ENCODE data around the gene UNC45A.
"Not testable (repeated sequence)": the region's sequence is repeated elsewhere in the genome, so short reads cannot be mapped to it uniquely, and the experiment has no call there.

UNC45A gene

DNA sequence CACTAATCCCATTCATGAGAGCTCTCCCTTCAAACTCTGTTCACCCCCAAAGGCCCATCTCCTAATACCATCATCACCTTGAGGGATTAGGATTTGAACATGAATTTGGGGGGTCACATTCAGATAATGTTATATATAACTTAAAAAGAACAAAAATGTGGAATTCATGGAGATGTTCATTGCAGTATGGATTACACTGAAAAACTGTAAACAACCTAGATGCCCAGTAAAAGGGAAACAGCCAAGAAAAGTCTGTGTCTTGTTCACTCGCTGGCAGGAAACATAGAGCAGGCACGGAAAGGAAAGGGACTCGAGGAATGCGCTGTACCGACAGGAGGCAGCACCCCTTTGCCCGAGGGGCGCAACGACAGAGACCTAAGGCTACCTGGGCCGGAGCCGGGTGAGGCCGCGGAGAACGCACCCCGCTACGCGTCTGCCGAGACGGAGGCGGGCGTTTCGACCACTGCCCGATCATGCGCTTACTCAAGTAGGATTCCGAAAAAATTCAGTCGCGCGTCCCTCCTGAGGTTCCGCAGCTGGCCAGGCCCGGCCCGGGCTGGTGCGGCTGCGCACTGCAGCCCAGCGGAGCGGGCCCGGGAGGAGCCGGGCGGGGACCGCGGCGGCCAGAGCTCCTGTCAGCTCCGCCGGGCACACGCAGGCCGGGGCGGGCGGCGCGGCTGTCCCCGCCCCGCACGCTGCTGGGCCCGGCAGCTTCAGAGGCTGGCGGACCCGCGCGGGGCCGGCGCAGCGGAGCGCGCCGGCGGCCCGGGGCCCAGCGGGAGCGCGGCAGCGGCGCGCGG is 32.8 kb upstream of the UNC45A start:
- in situ Hi-C loops (cut with MboI; ENCODE audit: low sequenced_read_pairs): no loop called here

DNA sequence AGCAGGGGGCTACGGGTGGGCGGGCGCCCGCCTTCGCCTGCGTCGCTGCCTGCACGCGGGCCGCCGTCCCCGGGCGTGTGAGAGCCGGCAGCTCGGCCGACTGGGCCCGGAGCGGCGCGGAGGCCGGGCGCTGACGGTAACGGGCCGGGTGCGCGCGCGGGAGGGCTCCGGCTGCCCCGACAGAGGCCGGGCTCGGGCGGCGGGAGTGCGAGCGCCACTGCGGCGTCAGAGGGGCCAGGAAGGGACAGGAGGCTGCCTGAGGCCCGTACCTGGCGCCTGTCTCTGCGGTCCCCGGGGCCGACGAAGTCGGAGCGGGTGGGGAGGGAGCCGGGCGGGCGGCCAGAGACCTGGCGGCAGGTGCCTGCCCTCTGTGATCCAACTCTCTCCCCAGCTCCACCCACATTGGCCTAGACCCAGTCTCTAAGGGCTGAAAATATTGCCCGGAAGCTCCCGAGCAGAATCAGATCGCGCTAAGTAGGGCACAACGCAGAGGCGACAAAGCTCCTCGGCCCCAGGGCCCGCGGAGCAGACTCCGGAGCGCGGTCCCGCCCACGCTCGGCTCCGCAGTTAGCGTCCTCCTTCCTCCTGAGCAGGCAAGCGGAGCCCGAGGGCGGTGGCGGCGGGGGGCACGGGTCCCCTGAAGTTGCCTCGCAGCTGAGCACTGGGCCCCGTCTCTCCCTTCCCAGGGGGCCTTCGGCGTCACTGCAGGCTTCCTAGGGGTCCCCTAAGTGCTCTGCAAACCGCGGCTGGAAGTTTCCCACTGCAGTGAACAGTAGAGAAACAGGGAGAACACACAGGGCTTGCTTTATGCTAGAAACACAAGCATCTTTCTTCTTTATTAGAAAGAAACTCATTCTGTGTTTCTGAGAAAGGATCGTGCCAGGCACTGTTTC is 32.0 kb upstream of the UNC45A start, which contains the start of gene MAN2A2:
Gene MAN2A2 (plus strand): TSS at position 463 of the 893 bp plus-strand sequence. CDS start 906 bp downstream, outside the sequence.
- in situ Hi-C loops (cut with MboI; ENCODE audit: low sequenced_read_pairs): no loop called here

- in situ Hi-C loops (cut with MboI; ENCODE audit: low sequenced_read_pairs): no loop called here
Measured at GRCh38 chr15:90903733-90904536, 31.1 kb upstream of the UNC45A start.

GRCh38 chr15:90904746-90905145 is 30.3 kb upstream of the UNC45A start:
- in situ Hi-C loops (cut with MboI; ENCODE audit: low sequenced_read_pairs): no loop called here

- in situ Hi-C loops (cut with MboI; ENCODE audit: low sequenced_read_pairs): no loop called here
Measured at GRCh38 chr15:90905306-90906180, 29.5 kb upstream of the UNC45A start.

- in situ Hi-C loops (cut with MboI; ENCODE audit: low sequenced_read_pairs): no loop called here
Measured at GRCh38 chr15:90906181-90906849, 28.8 kb upstream of the UNC45A start.

GRCh38 chr15:90907051-90907660 is 27.9 kb upstream of the UNC45A start:
- in situ Hi-C loops (cut with MboI; ENCODE audit: low sequenced_read_pairs): no loop called here

- in situ Hi-C loops (cut with MboI; ENCODE audit: low sequenced_read_pairs): no loop called here
Measured at GRCh38 chr15:90907838-90908507, 27.1 kb upstream of the UNC45A start.

- in situ Hi-C loops (cut with MboI; ENCODE audit: low sequenced_read_pairs): not testable (repeated sequence)
Measured at GRCh38 chr15:90909449-90909848, 25.6 kb upstream of the UNC45A start.

DNA sequence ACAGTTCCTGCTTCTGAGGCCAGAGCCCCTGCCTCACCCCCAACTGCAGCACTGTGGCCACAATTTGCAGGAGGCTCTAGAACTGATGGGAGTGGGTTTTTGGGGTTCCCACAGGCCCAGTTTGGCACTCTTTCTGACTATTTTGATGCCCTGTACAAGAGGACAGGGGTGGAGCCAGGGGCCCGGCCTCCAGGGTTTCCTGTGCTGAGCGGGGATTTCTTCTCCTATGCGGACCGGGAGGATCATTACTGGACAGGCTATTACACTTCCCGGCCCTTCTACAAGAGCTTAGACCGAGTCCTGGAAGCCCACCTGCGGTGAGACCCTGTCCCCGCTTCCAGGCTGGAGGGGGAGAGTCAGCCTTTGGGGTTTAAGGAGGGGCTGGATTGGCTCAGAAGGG is 25.1 kb upstream of the UNC45A start:
- in situ Hi-C loops (cut with MboI; ENCODE audit: low sequenced_read_pairs): no loop called here

GRCh38 chr15:90910441-90911301 is 24.4 kb upstream of the UNC45A start:
- in situ Hi-C loops (cut with MboI; ENCODE audit: low sequenced_read_pairs): no loop called here

DNA sequence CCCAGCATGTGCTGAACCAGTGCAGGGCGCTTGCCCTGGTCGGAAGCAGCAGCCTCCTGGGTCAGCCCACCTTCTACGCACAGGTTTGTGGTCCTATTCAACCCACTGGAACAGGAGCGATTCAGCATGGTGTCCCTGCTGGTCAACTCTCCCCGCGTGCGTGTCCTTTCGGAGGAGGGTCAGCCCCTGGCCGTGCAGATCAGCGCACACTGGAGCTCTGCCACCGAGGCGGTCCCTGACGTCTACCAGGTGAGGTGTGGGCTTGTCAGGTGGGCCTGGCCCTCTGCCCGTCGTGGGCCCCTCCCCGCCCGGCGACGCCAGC is 23.8 kb upstream of the UNC45A start:
- in situ Hi-C loops (cut with MboI; ENCODE audit: low sequenced_read_pairs): no loop called here

DNA sequence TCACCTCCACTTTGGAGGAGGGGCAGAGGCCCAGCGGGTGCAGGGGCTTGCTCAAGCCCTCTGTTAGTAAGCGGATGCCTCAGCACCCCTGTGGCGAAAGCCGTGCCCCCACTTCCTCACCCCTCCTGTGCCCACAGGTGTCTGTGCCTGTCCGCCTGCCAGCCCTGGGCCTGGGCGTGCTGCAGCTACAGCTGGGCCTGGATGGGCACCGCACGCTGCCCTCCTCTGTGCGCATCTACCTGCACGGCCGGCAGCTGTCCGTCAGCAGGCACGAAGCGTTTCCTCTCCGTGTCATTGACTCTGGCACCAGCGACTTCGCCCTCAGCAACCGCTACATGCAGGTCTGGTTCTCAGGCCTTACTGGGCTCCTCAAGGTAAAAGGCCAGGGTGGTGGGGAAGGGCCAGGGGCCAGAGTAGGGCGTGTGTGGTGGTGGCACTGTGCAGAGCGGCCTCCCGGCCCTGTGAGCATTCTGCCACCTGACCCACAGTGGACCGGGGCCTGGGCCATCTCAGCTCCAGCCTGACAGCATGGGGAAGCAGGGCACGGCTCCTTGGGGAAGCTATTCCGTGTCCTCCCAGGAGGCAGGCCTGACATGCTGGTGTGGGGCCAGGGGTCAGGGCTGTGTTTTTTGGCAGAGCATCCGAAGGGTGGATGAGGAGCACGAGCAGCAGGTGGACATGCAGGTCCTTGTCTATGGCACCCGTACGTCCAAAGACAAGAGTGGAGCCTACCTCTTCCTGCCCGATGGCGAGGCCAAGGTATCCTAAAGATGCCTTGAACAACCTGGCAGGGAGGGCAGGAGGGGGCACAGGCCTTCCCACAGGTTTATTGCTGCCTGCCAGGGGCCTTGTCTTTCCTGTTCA is 22.9 kb upstream of the UNC45A start:
- in situ Hi-C loops (cut with MboI; ENCODE audit: low sequenced_read_pairs): no loop called here

DNA sequence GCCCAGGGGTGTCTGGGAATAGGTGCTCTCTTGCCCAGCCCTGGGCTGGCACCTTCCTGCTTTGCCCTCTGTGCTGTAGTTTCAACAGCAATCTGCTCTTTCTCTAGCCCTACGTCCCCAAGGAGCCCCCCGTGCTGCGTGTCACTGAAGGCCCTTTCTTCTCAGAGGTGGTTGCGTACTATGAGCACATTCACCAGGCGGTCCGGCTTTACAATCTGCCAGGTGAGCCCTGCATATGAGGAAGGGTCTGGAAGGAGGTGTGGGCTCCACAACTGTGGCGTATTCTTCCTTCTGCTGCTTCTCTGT is 22.4 kb upstream of the UNC45A start:
- in situ Hi-C loops (cut with MboI; ENCODE audit: low sequenced_read_pairs): no loop called here

DNA sequence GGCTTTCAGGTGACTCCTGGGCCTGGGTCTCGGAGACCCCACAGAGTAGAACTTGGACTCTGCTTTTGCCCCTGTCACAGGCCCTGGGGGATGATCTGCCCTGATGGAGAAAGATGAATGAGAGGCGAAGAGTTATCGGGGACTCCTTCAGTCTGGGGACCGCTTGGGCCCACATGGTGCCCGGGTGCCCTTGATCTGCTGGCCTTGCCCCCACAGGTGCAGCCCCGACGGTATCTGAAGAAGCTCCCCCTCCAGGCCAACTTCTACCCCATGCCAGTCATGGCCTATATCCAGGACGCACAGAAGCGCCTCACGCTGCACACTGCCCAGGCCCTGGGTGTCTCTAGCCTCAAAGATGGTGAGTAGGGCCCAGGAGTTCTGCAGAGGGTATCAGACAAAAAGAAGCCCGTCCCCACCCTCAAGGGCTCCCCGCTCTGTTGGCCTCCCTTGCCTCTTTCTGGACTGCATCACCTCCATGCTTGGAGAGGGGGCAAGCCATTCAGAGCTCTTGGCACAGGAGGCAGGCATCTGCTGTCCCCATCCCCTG is 21.6 kb upstream of the UNC45A start:
- in situ Hi-C loops (cut with MboI; ENCODE audit: low sequenced_read_pairs): no loop called here

DNA sequence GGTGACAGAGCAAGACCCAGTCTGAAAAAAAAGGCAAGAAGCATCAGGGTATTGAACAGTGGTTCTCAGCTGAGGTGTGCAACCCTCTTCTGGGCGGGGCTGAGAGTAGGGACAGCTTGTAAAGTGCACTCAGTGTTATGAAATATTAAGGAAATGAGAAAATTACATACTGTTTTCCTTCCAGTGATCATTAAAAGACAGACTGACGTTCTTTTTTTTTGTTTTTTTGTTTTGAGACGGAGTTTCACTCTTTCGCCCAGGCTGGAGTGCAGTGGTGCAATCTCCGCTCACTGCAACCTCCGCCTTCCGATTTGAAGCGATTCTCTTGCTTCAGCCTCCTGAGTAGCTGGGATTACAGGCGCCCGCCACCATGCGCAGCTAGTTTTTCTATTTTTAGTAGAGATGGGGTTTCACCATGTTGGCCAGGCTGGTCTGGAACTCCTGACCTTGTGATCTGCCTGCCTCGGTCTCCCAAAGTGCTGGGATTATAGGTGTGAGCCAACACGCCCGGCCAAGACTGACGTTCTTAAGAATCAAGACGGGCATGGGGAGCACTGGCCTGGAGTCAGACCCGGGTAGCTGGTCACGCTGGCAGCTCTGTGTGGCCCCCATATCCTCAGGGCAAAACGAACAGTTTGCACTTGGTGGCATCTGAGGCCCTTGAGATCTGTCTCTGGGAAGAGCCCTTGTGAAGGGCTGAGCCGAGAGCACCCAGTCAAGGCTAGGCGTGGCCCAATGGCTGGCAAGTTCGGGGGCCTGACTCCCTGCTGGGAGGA is 20.6 kb upstream of the UNC45A start:
- in situ Hi-C loops (cut with MboI; ENCODE audit: low sequenced_read_pairs): no loop called here

All from HL-60/S4 treated with phorbol 12-myristate 13-acetate at 8.2 ng/mL for 4 days and 3 days (cell line).